ENCODE data around the gene SGCG.
"Not testable (repeated sequence)": the region's sequence is repeated elsewhere in the genome, so short reads cannot be mapped to it uniquely, and the experiment has no call there.

Gene SGCG

GRCh38 chr13:23212671-23213070 is 31.9 kb downstream of the SGCG start:
- no peak for DNase-seq (ENCODE audit: low spot score)

GRCh38 chr13:23231241-23231640 is 50.5 kb downstream of the SGCG start:
- DNase-seq (ENCODE audit: low spot score): no peak

GRCh38 chr13:23235994-23236393 is 55.2 kb downstream of the SGCG start:
- no peak for DNase-seq (ENCODE audit: low spot score)

GRCh38 chr13:23243066-23243465 is 62.3 kb downstream of the SGCG start:
- no peak for DNase-seq (ENCODE audit: low spot score)

GRCh38 chr13:23248410-23248809 is 67.6 kb downstream of the SGCG start:
- not testable (repeated sequence) for DNase-seq (ENCODE audit: low spot score)

GRCh38 chr13:23254506-23254905 is 73.7 kb downstream of the SGCG start:
- no peak for DNase-seq (ENCODE audit: low spot score)

- no peak for DNase-seq (ENCODE audit: low spot score)
Measured at GRCh38 chr13:23267571-23267970, 86.8 kb downstream of the SGCG start.

- no peak for DNase-seq (ENCODE audit: low spot score)
Measured at GRCh38 chr13:23268441-23268840, 87.7 kb downstream of the SGCG start.

GRCh38 chr13:23271331-23271730 is 90.6 kb downstream of the SGCG start:
- no peak for DNase-seq (ENCODE audit: low spot score)

- no peak for DNase-seq (ENCODE audit: low spot score)
Measured at GRCh38 chr13:23273498-23273897, 92.7 kb downstream of the SGCG start.

- DNase-seq (ENCODE audit: low spot score): no peak
Measured at GRCh38 chr13:23279321-23279720, 98.5 kb downstream of the SGCG start.

- no peak for DNase-seq (ENCODE audit: low spot score)
Measured at GRCh38 chr13:23288564-23288963, 107.8 kb downstream of the SGCG start.

GRCh38 chr13:23288995-23289394 is 108.2 kb downstream of the SGCG start:
- no peak for DNase-seq (ENCODE audit: low spot score)

- DNase-seq (ENCODE audit: low spot score): no peak
Measured at GRCh38 chr13:23289917-23290357, 109.2 kb downstream of the SGCG start.

- DNase-seq (ENCODE audit: low spot score): no peak
Measured at GRCh38 chr13:23292586-23292985, 111.8 kb downstream of the SGCG start.

- DNase-seq (ENCODE audit: low spot score): not testable (repeated sequence)
Measured at GRCh38 chr13:23314837-23315236, 134.1 kb downstream of the SGCG start.

- no peak for DNase-seq (ENCODE audit: low spot score)
Measured at GRCh38 chr13:23319883-23320224, 139.1 kb downstream of the SGCG start.

GRCh38 chr13:23320926-23321534 is 140.3 kb downstream of the SGCG start:
- DNase-seq (ENCODE audit: low spot score): no peak

GRCh38 chr13:23321535-23322241 is 140.9 kb downstream of the SGCG start:
- DNase-seq (ENCODE audit: low spot score): no peak

GRCh38 chr13:23322353-23323336 is 141.9 kb downstream of the SGCG start:
- DNase-seq (ENCODE audit: low spot score): no peak

- no peak for DNase-seq (ENCODE audit: low spot score)
Measured at GRCh38 chr13:23323946-23324709, 143.3 kb downstream of the SGCG start.

- no peak for DNase-seq (ENCODE audit: low spot score)
Measured at GRCh38 chr13:23325191-23325590, 144.4 kb downstream of the SGCG start.
